ENCODE data around the gene STAT6.
A peak's percentile ranks its signal among the peaks of the same experiment; 100 is the strongest.
"Not testable (repeated sequence)": the region's sequence is repeated elsewhere in the genome, so short reads cannot be mapped to it uniquely, and the experiment has no call there.

Gene STAT6

DNA sequence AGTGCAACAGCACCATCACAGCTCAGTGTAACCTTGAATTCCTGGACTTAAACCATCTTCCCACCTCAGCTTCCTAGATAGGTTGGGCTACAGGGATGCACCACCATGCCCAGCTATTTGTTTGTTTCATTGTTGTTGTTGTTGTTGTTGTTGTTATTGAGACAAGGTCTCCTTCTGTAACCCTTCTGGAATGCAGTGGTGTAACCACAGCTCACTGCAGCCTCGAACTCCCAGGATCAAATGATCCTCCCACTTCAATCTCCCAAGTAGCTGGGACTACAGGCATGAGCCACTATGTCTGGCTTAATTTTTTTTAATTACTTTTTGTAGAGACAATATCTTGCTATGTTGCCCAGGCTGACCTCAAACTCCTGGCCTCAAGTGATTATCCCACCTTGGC, 31.3 kb downstream of the STAT6 start:
- H3K23ac ChIP-seq (ENCODE audit: low read length): no peak overlapping the region
- no peak overlapping the region for H3K14ac ChIP-seq (ENCODE audit: low read length)
- H3K79me1 ChIP-seq (ENCODE audit: low read length): no peaks in the 10 kb centered on the region
- peak in 1 of 2 donors; percentile 28 for DNase-seq
- no peak overlapping the region for H2BK12ac ChIP-seq (ENCODE audit: low read length)
- peaks cover 4% of the 10 kb centered on the region for H3K79me2 ChIP-seq (ENCODE audit: control insufficient read depth, insufficient read depth, low read length, poor library complexity)
- no peak overlapping the region for H3K4me2 ChIP-seq (ENCODE audit: low read length)
- H2AK5ac ChIP-seq (ENCODE audit: low read length): no peak overlapping the region
- H3K4ac ChIP-seq (ENCODE audit: low read depth, low read length): no peak overlapping the region
- H3K4me3 ChIP-seq (ENCODE audit: low read depth, low read length): no peak overlapping the region
- H3K36me3 ChIP-seq (ENCODE audit: control insufficient read depth in 1 of 2, insufficient read depth in 2 of 2, low read length in 2 of 2): peaks cover 0 to 1% of the 10 kb centered on the region in 2 experiments
- H3K4me1 ChIP-seq (ENCODE audit: control insufficient read depth in 1 of 2, insufficient read depth in 2 of 2, low read length in 2 of 2): no peaks in the 10 kb centered on the region
- no peaks in the 10 kb centered on the region for H3K9me3 ChIP-seq (ENCODE audit: insufficient read depth, low read depth, low read length)
- no peaks in the 10 kb centered on the region for H3K27me3 ChIP-seq (ENCODE audit: insufficient read depth, low read length)
- no peak overlapping the region for H4K8ac ChIP-seq (ENCODE audit: low read depth, low read length)
- no peak overlapping the region for H2BK120ac ChIP-seq (ENCODE audit: insufficient read depth, low read length, poor library complexity)
- no peak overlapping the region for H4K12ac ChIP-seq (ENCODE audit: low read depth, low read length)
- no peak overlapping the region for H3K9ac ChIP-seq (ENCODE audit: low read length)
- no peak overlapping the region for H4K91ac ChIP-seq (ENCODE audit: low read depth, low read length)
- H3K18ac ChIP-seq (ENCODE audit: low read length): no peak overlapping the region
- H2AFZ ChIP-seq (ENCODE audit: insufficient read depth, low read length, poor library complexity): no peak overlapping the region
- no peak overlapping the region for H3K27ac ChIP-seq (ENCODE audit: low read depth, low read length)
- WGBS (ENCODE audit: extremely low coverage, insufficient coverage, insufficient read length): no CpG with 5 or more reads among the region's 1 CpG
- H2BK5ac ChIP-seq (ENCODE audit: low read depth, low read length, poor library complexity): no peak overlapping the region

DNA sequence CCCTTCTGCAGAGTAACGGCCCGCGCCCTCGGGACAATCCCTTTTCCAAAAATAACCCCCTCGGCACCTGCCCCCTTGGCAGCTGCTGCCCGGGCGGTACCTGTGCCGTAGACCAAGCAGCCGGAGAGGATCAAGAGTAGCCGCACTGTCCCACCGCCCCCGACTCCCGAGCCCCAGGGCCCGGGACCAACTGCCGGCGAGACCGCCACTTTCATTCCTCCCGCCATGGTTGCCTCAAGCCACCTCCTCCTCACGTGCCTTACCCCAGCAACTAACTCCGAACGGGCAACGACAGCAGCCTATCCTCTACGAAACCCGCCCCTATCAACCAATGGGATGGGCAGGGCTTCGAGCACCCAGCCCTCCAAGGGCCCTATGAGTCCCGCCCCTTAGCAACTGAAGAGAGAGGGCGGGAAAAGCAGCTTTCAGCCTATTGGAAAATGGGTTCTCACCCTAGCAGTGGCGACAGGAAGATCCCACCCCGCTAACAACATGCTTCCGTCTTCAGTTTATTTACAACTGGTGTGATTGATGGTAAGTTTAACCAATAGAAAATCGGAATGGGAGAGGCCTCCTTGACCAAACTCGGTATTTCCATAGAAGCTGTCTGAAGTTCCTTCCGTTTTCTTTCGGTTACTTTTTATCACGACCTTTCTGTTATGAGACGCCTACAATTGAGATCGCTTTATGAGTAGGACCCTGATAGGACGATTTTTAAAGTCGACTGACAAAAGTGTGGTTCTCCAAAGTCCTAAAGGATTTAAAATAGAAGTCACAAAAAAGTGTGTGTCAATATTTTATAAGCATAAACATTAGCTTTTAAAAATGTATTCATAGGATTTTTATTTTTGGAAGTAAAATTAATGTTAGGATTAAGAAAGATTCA, 32.4 kb downstream of the STAT6 start, which contains the start of gene NEMP1:
Gene NEMP1, minus strand, starts transcription at position 273 of the 886 bp plus-strand sequence. Its CDS starts 46 bp downstream, at position 227.
- Histone ChIP-seq H3K23ac (ENCODE audit: low read length) (no peak within 1 kb of the TSS), H2AK5ac (ENCODE audit: low read length) (no peak within 1 kb of the TSS), H3K4me3 (ENCODE audit: low read depth, low read length) (peak within 1 kb of the TSS; percentile 82), H3K27me3 (ENCODE audit: insufficient read depth, low read length) (no peaks in the 10 kb centered on the region), H3K9ac (ENCODE audit: low read length) (peak within 1 kb of the TSS; percentile 85), H3K27ac (ENCODE audit: low read depth, low read length) (peak within 1 kb of the TSS; percentile 50), H2BK120ac (ENCODE audit: insufficient read depth, low read length, poor library complexity) (no peak within 1 kb of the TSS), H4K12ac (ENCODE audit: low read depth, low read length) (peak within 1 kb of the TSS; percentile 37), H3K14ac (ENCODE audit: low read length) (peak within 1 kb of the TSS; percentile 39), H3K36me3 (ENCODE audit: control insufficient read depth in 1 of 2, insufficient read depth in 2 of 2, low read length in 2 of 2) (peaks cover 0 to 3% of the 10 kb centered on the region in 2 experiments), H2BK5ac (ENCODE audit: low read depth, low read length, poor library complexity) (peak within 1 kb of the TSS; percentile 35), H3K4ac (ENCODE audit: low read depth, low read length) (peak within 1 kb of the TSS; percentile 5), H2AFZ (ENCODE audit: insufficient read depth, low read length, poor library complexity) (peak within 1 kb of the TSS; percentile 5), H3K4me2 (ENCODE audit: low read length) (peak within 1 kb of the TSS; percentile 88), H3K9me3 (ENCODE audit: insufficient read depth, low read depth, low read length) (no peaks in the 10 kb centered on the region), H3K18ac (ENCODE audit: low read length) (peak within 1 kb of the TSS; percentile 26), H2BK12ac (ENCODE audit: low read length) (no peak within 1 kb of the TSS), H4K91ac (ENCODE audit: low read depth, low read length) (peak within 1 kb of the TSS; percentile 21), H3K79me1 (ENCODE audit: low read length) (no peaks in the 10 kb centered on the region), H3K79me2 (ENCODE audit: control insufficient read depth, insufficient read depth, low read length, poor library complexity) (peaks cover 4% of the 10 kb centered on the region), H3K4me1 (ENCODE audit: control insufficient read depth in 1 of 2, insufficient read depth in 2 of 2, low read length in 2 of 2) (no peaks in the 10 kb centered on the region), H4K8ac (ENCODE audit: low read depth, low read length) (peak within 1 kb of the TSS; percentile 31)
- no CpG with 5 or more reads among the region's 39 CpGs for WGBS (ENCODE audit: extremely low coverage, insufficient coverage, insufficient read length)
- DNase-seq: peak; percentile 100

- not testable (repeated sequence) for H3K14ac ChIP-seq (ENCODE audit: low read length); H4K12ac ChIP-seq (ENCODE audit: low read depth, low read length); H3K23ac ChIP-seq (ENCODE audit: low read length); H3K4me1 ChIP-seq (ENCODE audit: control insufficient read depth in 1 of 2, insufficient read depth in 2 of 2, low read length in 2 of 2); H3K4me3 ChIP-seq (ENCODE audit: low read depth, low read length); H3K9me3 ChIP-seq (ENCODE audit: insufficient read depth, low read depth, low read length); H3K4ac ChIP-seq (ENCODE audit: low read depth, low read length); H3K79me1 ChIP-seq (ENCODE audit: low read length); H2BK5ac ChIP-seq (ENCODE audit: low read depth, low read length, poor library complexity); H2BK12ac ChIP-seq (ENCODE audit: low read length); H3K18ac ChIP-seq (ENCODE audit: low read length); DNase-seq; H2AFZ ChIP-seq (ENCODE audit: insufficient read depth, low read length, poor library complexity); H3K4me2 ChIP-seq (ENCODE audit: low read length); H3K79me2 ChIP-seq (ENCODE audit: control insufficient read depth, insufficient read depth, low read length, poor library complexity); H3K36me3 ChIP-seq (ENCODE audit: control insufficient read depth in 1 of 2, insufficient read depth in 2 of 2, low read length in 2 of 2); H2BK120ac ChIP-seq (ENCODE audit: insufficient read depth, low read length, poor library complexity); H4K91ac ChIP-seq (ENCODE audit: low read depth, low read length); H2AK5ac ChIP-seq (ENCODE audit: low read length); H3K27ac ChIP-seq (ENCODE audit: low read depth, low read length); H4K8ac ChIP-seq (ENCODE audit: low read depth, low read length); H3K9ac ChIP-seq (ENCODE audit: low read length); H3K27me3 ChIP-seq (ENCODE audit: insufficient read depth, low read length)
- WGBS (ENCODE audit: extremely low coverage, insufficient coverage, insufficient read length): no CpG with 5 or more reads among the region's 6 CpGs
These were observed 37.4 kb downstream of the STAT6 start for GRCh38 chr12:57073566-57074450.

- Histone ChIP-seq H2BK5ac (ENCODE audit: low read depth, low read length, poor library complexity) (no peak overlapping the region), H4K8ac (ENCODE audit: low read depth, low read length) (no peak overlapping the region), H2BK12ac (ENCODE audit: low read length) (no peak overlapping the region), H3K27me3 (ENCODE audit: insufficient read depth, low read length) (no peaks in the 10 kb centered on the region), H3K4me1 (ENCODE audit: control insufficient read depth in 1 of 2, insufficient read depth in 2 of 2, low read length in 2 of 2) (no peaks in the 10 kb centered on the region), H3K9ac (ENCODE audit: low read length) (no peak overlapping the region), H3K4me3 (ENCODE audit: low read depth, low read length) (no peak overlapping the region), H3K18ac (ENCODE audit: low read length) (no peak overlapping the region), H3K79me2 (ENCODE audit: control insufficient read depth, insufficient read depth, low read length, poor library complexity) (no peaks in the 10 kb centered on the region), H3K27ac (ENCODE audit: low read depth, low read length) (no peak overlapping the region), H3K23ac (ENCODE audit: low read length) (no peak overlapping the region), H3K4me2 (ENCODE audit: low read length) (no peak overlapping the region), H2AK5ac (ENCODE audit: low read length) (no peak overlapping the region), H3K9me3 (ENCODE audit: insufficient read depth, low read depth, low read length) (no peaks in the 10 kb centered on the region), H3K79me1 (ENCODE audit: low read length) (no peaks in the 10 kb centered on the region), H4K12ac (ENCODE audit: low read depth, low read length) (no peak overlapping the region), H4K91ac (ENCODE audit: low read depth, low read length) (no peak overlapping the region), H2AFZ (ENCODE audit: insufficient read depth, low read length, poor library complexity) (no peak overlapping the region), H3K14ac (ENCODE audit: low read length) (no peak overlapping the region), H3K4ac (ENCODE audit: low read depth, low read length) (no peak overlapping the region), H3K36me3 (ENCODE audit: control insufficient read depth in 1 of 2, insufficient read depth in 2 of 2, low read length in 2 of 2) (peaks cover 10 to 12% of the 10 kb centered on the region in 2 experiments), H2BK120ac (ENCODE audit: insufficient read depth, low read length, poor library complexity) (no peak overlapping the region)
- DNase-seq: peak in 1 of 2 donors; percentile 35
- WGBS (ENCODE audit: extremely low coverage, insufficient coverage, insufficient read length): no CpG with 5 or more reads among the region's 2 CpGs
These were observed 38.5 kb downstream of the STAT6 start for GRCh38 chr12:57072661-57073060.

All from trophoblast cell (in vitro differentiated cells and primary cell).